HG02588 (cell line): ENCODE data around the gene KRT38.

ENCODE experiments used
- ATAC-seq: cut with Tn5 transposase; IDR thresholded peaks from one replicate; pipeline ENCODE4 v1.9.1; 2021; ENCODE audit warnings: mild to moderate bottlenecking, moderate library complexity; ENCODE audit not compliant: unreplicated experiment

The KRT38 gene

GRCh38 chr17:41440531-41441033 is at the start of gene KRT38:
TSS of gene KRT38 (minus strand) at chr17:41440983. CDS start at chr17:41440921, 62 bp downstream.
- no peak for ATAC-seq

GRCh38 chr17:41489531-41489930 is 48.7 kb upstream of the KRT38 start, which contains the start of gene KRT36:
TSS of gene KRT36 (minus strand) at chr17:41489910. CDS start at chr17:41489864, 46 bp downstream.
- no peak for ATAC-seq

- no peak for ATAC-seq
These were observed 46.2 kb upstream of the KRT38 start for GRCh38 chr17:41486809-41487530.

GRCh38 chr17:41486316-41486715 is 45.5 kb upstream of the KRT38 start:
- ATAC-seq: no peak

GRCh38 chr17:41484920-41485904 is 44.4 kb upstream of the KRT38 start:
- no peak for ATAC-seq

GRCh38 chr17:41483991-41484826 is 43.4 kb upstream of the KRT38 start:
- no peak for ATAC-seq

GRCh38 chr17:41483531-41483930 is 42.7 kb upstream of the KRT38 start:
- no peak for ATAC-seq

GRCh38 chr17:41481036-41481435 is 40.3 kb upstream of the KRT38 start, which contains the start of gene KRT35:
TSS of gene KRT35 (minus strand) at chr17:41481151. CDS start at chr17:41481097, 54 bp downstream.
- ATAC-seq: no peak

- no peak for ATAC-seq
These were observed 39.8 kb upstream of the KRT38 start for GRCh38 chr17:41480581-41480980.

- no peak for ATAC-seq
These were observed 39.4 kb upstream of the KRT38 start for GRCh38 chr17:41480136-41480535.

GRCh38 chr17:41478237-41478636 is 37.5 kb upstream of the KRT38 start:
- ATAC-seq: no peak

- ATAC-seq: no peak
These were observed 36.4 kb upstream of the KRT38 start for GRCh38 chr17:41476866-41477815.

- no peak for ATAC-seq
These were observed 34.6 kb upstream of the KRT38 start for GRCh38 chr17:41475421-41475820.

GRCh38 chr17:41474863-41475262 is 34.1 kb upstream of the KRT38 start:
- no peak for ATAC-seq

- ATAC-seq: no peak
These were observed 27.6 kb upstream of the KRT38 start for GRCh38 chr17:41468346-41468745.

- no peak for ATAC-seq
These were observed 26.8 kb upstream of the KRT38 start for GRCh38 chr17:41467561-41467960.

- ATAC-seq: no peak
These were observed 26.2 kb upstream of the KRT38 start, which contains the start of gene KRT32 for GRCh38 chr17:41466988-41467387. TSS of gene KRT32 (minus strand) at chr17:41467386. CDS start at chr17:41467325, 61 bp downstream.

- no peak for ATAC-seq
These were observed 23.9 kb upstream of the KRT38 start for GRCh38 chr17:41464682-41465081.

- no peak for ATAC-seq
These were observed 23.4 kb upstream of the KRT38 start for GRCh38 chr17:41464173-41464572.
